H9 (cell line): ENCODE results near the gene DEPDC5. TPM values are rescaled to one million over a fixed set of nuclear protein-coding genes. Genes with fewer than 3 reads are reported as not detected.

ENCODE experiments used
- DNase-seq: peaks from one replicate; pipeline ENCODE4 v3.0.0-alpha.2; 2017
- H2AFZ ChIP-seq: one replicate; pipeline ENCODE4 v1.6.1; 2013; ENCODE audit warnings: mild to moderate bottlenecking, low read length, control low read depth, moderate library complexity
- H2AK5ac ChIP-seq: 2 replicates; pipeline ENCODE4 v1.6.1; 2013; ENCODE audit warnings: low read length, control low read depth, mixed read lengths; ENCODE audit not compliant: insufficient read length
- H2BK120ac ChIP-seq: one replicate; pipeline ENCODE4 v1.6.1; 2013; ENCODE audit warnings: low read depth, mild to moderate bottlenecking, low read length, control low read depth, inconsistent platforms; ENCODE audit not compliant: poor library complexity, severe bottlenecking
- H2BK12ac ChIP-seq: 2 replicates; pipeline ENCODE4 v1.6.1; 2013; ENCODE audit warnings: low read length, control low read depth, mixed read lengths, low read depth; ENCODE audit not compliant: insufficient read length
- H2BK15ac ChIP-seq: 2 replicates; pipeline ENCODE4 v1.6.1; 2013; ENCODE audit warnings: low read depth, low read length, control low read depth
- H2BK20ac ChIP-seq: one replicate; pipeline ENCODE4 v1.6.1; 2013; ENCODE audit warnings: low read depth, mild to moderate bottlenecking, low read length, control low read depth, inconsistent platforms; ENCODE audit not compliant: poor library complexity, severe bottlenecking
- H2BK5ac ChIP-seq: 2 replicates; pipeline ENCODE4 v1.6.1; 2013; ENCODE audit warnings: low read length, control low read depth, mixed read lengths; ENCODE audit not compliant: insufficient read length
- H3K14ac ChIP-seq: 2 replicates; pipeline ENCODE4 v1.6.1; 2013; ENCODE audit warnings: low read length, control low read depth; ENCODE audit not compliant: insufficient read depth
- H3K18ac ChIP-seq: 2 replicates; pipeline ENCODE4 v1.6.1; 2013; ENCODE audit warnings: low read depth, mild to moderate bottlenecking, mixed read lengths, low read length, control low read depth; ENCODE audit not compliant: insufficient read length
- H3K23ac ChIP-seq: 2 replicates; pipeline ENCODE4 v1.6.1; 2013; ENCODE audit warnings: low read length, control low read depth, mixed read lengths, low read depth; ENCODE audit not compliant: insufficient read length
- H3K23me2 ChIP-seq: 2 replicates; pipeline ENCODE4 v1.6.1; 2013; ENCODE audit warnings: low read depth, mild to moderate bottlenecking, mixed read lengths, low read length, control low read depth; ENCODE audit not compliant: insufficient read length, poor library complexity, severe bottlenecking
- H3K27ac ChIP-seq: 2 replicates; pipeline ENCODE4 v1.5.1; 2013; ENCODE audit warnings: low read length, control low read depth, mixed read lengths, low read depth; ENCODE audit not compliant: insufficient read length
- H3K27me3 ChIP-seq: 2 replicates; pipeline ENCODE4 v1.6.1; 2013; ENCODE audit warnings: low read length, control low read depth, inconsistent platforms; ENCODE audit not compliant: insufficient read depth
- H3K4ac ChIP-seq: 2 replicates; pipeline ENCODE4 v1.6.1; 2013; ENCODE audit warnings: low read depth, mild to moderate bottlenecking, control low read depth, inconsistent platforms, low read length, moderate library complexity
- H3K4me1 ChIP-seq: 2 replicates; pipeline ENCODE4 v1.6.1; 2013; ENCODE audit warnings: low read length, control low read depth, inconsistent platforms; ENCODE audit not compliant: insufficient read depth
- H3K4me2 ChIP-seq: 2 replicates; pipeline ENCODE4 v1.6.1; 2013; ENCODE audit warnings: low read length, control low read depth, mixed read lengths; ENCODE audit not compliant: insufficient read length, insufficient read depth
- H3K56ac ChIP-seq: 2 replicates; pipeline ENCODE4 v1.6.1; 2013; ENCODE audit warnings: low read depth, mild to moderate bottlenecking, mixed read lengths, low read length, control low read depth; ENCODE audit not compliant: insufficient read length
- H3K79me1 ChIP-seq: 2 replicates; pipeline ENCODE4 v1.6.1; 2013; ENCODE audit warnings: low read depth, mild to moderate bottlenecking, moderate library complexity, low read length, control low read depth, inconsistent platforms; ENCODE audit not compliant: insufficient read depth, poor library complexity, severe bottlenecking
- H3K79me2 ChIP-seq: 2 replicates; pipeline ENCODE4 v1.6.1; 2013; ENCODE audit warnings: low read length, control low read depth, inconsistent platforms; ENCODE audit not compliant: insufficient read depth
- H3K9ac ChIP-seq: 2 replicates; pipeline ENCODE4 v1.6.1; 2013; ENCODE audit warnings: low read length, control low read depth, mixed read lengths; ENCODE audit not compliant: insufficient read length; ENCODE audit errors: extremely low read depth
- H3K9me3 ChIP-seq: one replicate; pipeline ENCODE4 v1.6.1; 2013; ENCODE audit warnings: low read depth, low read length, inconsistent platforms; ENCODE audit not compliant: control insufficient read depth
- H3T11ph ChIP-seq: one replicate; pipeline ENCODE4 v1.6.1; 2013; ENCODE audit warnings: mild to moderate bottlenecking, low read length, control low read depth, inconsistent platforms
- H4K20me1 ChIP-seq: one replicate; pipeline ENCODE4 v1.6.1; 2013; ENCODE audit not compliant: control insufficient read depth, insufficient read length, insufficient read depth
- H4K5ac ChIP-seq: 2 replicates; pipeline ENCODE4 v1.6.1; 2013; ENCODE audit warnings: low read depth, mild to moderate bottlenecking, mixed read lengths, low read length, control low read depth; ENCODE audit not compliant: insufficient read length
- H4K8ac ChIP-seq: replicated peaks from 2 replicates; pipeline ENCODE4 v1.6.1; 2013; ENCODE audit warnings: low read length, control low read depth, mixed read lengths, low read depth; ENCODE audit not compliant: insufficient read length
- H4K91ac ChIP-seq: 2 replicates; pipeline ENCODE4 v1.6.1; 2013; ENCODE audit warnings: low read depth, mild to moderate bottlenecking, moderate library complexity, mixed read lengths, low read length, control low read depth; ENCODE audit not compliant: insufficient read length
- H3K27ac Mint-ChIP-seq, 3 experiments: 2 replicates in 2 of 3; 3 replicates in 1 of 3; pipeline ENCODE4 v1.8.0; 2020 to 2021; ENCODE audit warnings: mixed read lengths in 3 of 3, mild to moderate bottlenecking in 1 of 3, moderate library complexity in 1 of 3
- H3K27me3 Mint-ChIP-seq: 2 replicates; pipeline ENCODE4 v1.8.0; 2021; ENCODE audit warnings: low read depth, mild to moderate bottlenecking, moderate library complexity, mixed read lengths
- H3K36me3 Mint-ChIP-seq, 3 experiments: 2 replicates in 2 of 3; 3 replicates in 1 of 3; pipeline ENCODE4 v1.8.0; 2020 to 2021; ENCODE audit warnings: low read depth in 3 of 3, mixed read lengths in 3 of 3; ENCODE audit not compliant: insufficient read depth in 1 of 3
- H3K4me1 Mint-ChIP-seq, 2 experiments: 2 replicates each; pipeline ENCODE4 v1.8.0; 2020; ENCODE audit warnings: mixed read lengths in 2 of 2
- H3K4me3 Mint-ChIP-seq, 2 experiments: 2 replicates in 1 of 2; 3 replicates in 1 of 2; pipeline ENCODE4 v1.8.0; 2020 to 2021; ENCODE audit warnings: mild to moderate bottlenecking in 2 of 2, mixed read lengths in 2 of 2, moderate library complexity in 1 of 2
- H3K9me3 Mint-ChIP-seq, 2 experiments: 2 replicates in 1 of 2; 3 replicates in 1 of 2; pipeline ENCODE4 v1.8.0; 2020; ENCODE audit warnings: mild to moderate bottlenecking in 2 of 2, mixed read lengths in 2 of 2, moderate library complexity in 1 of 2
- WGBS: extraction: QIAGEN DNeasy Blood & Tissue Kit; methylation state at CpG from one replicate; pipeline ENCODE4 v1.1.7; 2013; ENCODE audit warnings: missing lambda C conversion rate, low lambda C conversion rate, mixed read lengths; ENCODE audit not compliant: insufficient read length; ENCODE audit errors: extremely low coverage; 5-methylcytosine and 5-hydroxymethylcytosine counted together
- total RNA-seq: library from RNA; stranded (reverse); gene quantifications from 2 replicates; pipeline ENCODE4 v1.2.1, GENCODE V29; 2021
- TF ChIP-seq, protein P1 (sequence below): fragments of 200-600 bp; sonication (generic); conservative IDR thresholded peaks from 3 replicates; pipeline ENCODE4 v1.8.0; 2021; ENCODE audit warnings: antibody characterized with exemption, mild to moderate bottlenecking

Gene DEPDC5
- total RNA-seq, 1 experiment from 2014 or later = 29.2 TPM

DNA sequence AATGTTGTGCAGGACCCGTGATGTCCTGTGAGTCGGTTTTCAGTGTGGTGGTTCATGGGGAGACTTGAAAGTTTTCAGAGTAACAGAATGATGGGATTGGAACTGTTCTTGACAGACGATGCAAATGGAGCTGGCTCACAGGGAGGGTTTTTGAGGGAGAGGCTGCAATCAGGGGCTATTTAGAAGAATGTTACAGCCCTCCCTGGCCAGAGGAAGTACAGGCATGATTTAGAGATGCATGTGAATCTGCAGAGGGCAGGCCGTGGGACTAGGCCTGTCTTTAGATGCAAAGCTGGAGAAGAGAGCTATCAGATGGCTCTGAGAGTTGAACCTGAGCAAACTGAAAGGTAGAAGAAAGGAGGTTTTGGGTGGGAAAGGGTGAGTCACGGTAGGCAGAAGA lies 115.9 kb downstream of the DEPDC5 start:
- no peak overlapping the region for H3T11ph ChIP-seq
- H3K27ac Mint-ChIP-seq = peak overlapping the region in 2 of 3 experiments; percentile 43 to 67; a peak in 5 of 7 replicates
- H2BK12ac ChIP-seq = no peak overlapping the region
- H2BK15ac ChIP-seq = no peak overlapping the region
- no peak overlapping the region for H2BK120ac ChIP-seq
- no peak overlapping the region for H3K56ac ChIP-seq
- H2AFZ ChIP-seq = no peak overlapping the region
- no peaks in the 10 kb centered on the region for H3K79me1 ChIP-seq
- no peaks in the 10 kb centered on the region for H3K27me3 ChIP-seq
- no peak overlapping the region for H3K4ac ChIP-seq
- H3K23me2 ChIP-seq = no peaks in the 10 kb centered on the region
- no peak overlapping the region for H2BK5ac ChIP-seq
- H3K27ac ChIP-seq = no peak overlapping the region
- peaks cover 5 to 39% (median 19%) of the 10 kb centered on the region in 3 experiments for H3K36me3 Mint-ChIP-seq
- no peaks in the 10 kb centered on the region for H3K9me3 ChIP-seq
- no peak overlapping the region for H4K91ac ChIP-seq
- no peak for DNase-seq
- TF ChIP-seq, protein P1, sequence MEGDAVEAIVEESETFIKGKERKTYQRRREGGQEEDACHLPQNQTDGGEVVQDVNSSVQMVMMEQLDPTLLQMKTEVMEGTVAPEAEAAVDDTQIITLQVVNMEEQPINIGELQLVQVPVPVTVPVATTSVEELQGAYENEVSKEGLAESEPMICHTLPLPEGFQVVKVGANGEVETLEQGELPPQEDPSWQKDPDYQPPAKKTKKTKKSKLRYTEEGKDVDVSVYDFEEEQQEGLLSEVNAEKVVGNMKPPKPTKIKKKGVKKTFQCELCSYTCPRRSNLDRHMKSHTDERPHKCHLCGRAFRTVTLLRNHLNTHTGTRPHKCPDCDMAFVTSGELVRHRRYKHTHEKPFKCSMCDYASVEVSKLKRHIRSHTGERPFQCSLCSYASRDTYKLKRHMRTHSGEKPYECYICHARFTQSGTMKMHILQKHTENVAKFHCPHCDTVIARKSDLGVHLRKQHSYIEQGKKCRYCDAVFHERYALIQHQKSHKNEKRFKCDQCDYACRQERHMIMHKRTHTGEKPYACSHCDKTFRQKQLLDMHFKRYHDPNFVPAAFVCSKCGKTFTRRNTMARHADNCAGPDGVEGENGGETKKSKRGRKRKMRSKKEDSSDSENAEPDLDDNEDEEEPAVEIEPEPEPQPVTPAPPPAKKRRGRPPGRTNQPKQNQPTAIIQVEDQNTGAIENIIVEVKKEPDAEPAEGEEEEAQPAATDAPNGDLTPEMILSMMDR = no peak
- no peak overlapping the region for H3K18ac ChIP-seq
- WGBS = no CpG with 5 or more reads among the region's 5 CpGs
- no peaks in the 10 kb centered on the region for H3K27me3 Mint-ChIP-seq
- no peak overlapping the region for H2BK20ac ChIP-seq
- no peak overlapping the region for H3K4me2 ChIP-seq
- H4K20me1 ChIP-seq = no peaks in the 10 kb centered on the region
- H3K14ac ChIP-seq = no peak overlapping the region
- H3K9ac ChIP-seq = no peak overlapping the region
- peaks cover 10% of the 10 kb centered on the region; the same call in 1 of the 2 replicates for H3K4me1 ChIP-seq
- H4K5ac ChIP-seq = no peak overlapping the region
- no peaks in the 10 kb centered on the region for H3K9me3 Mint-ChIP-seq
- no peak overlapping the region for H3K23ac ChIP-seq
- H2AK5ac ChIP-seq = no peak overlapping the region
- H3K4me3 Mint-ChIP-seq = no peak overlapping the region
- H4K8ac ChIP-seq = no peak overlapping the region
- H3K79me2 ChIP-seq = no peaks in the 10 kb centered on the region
- peaks cover 23 to 32% of the 10 kb centered on the region in 2 experiments for H3K4me1 Mint-ChIP-seq
